ENCODE measurements around the gene TCF7L1. TPM values are rescaled to one million over a fixed set of nuclear protein-coding genes. Genes with fewer than 3 reads are reported as not detected.

Gene TCF7L1
- total RNA-seq, 4 donors from 2014 or later: 0.55 to 3.0 (median 1.8) TPM

GRCh38 chr2:85134896-85135659, 1.9 kb downstream of the TCF7L1 start:
- TF ChIP-seq CTCF (IDR thresholded peaks at IDR 0.05) (no peak), POLR2A (IDR thresholded peaks at IDR 0.05) (no peak), EP300 (IDR thresholded peaks at IDR 0.05) (no peak), POLR2AphosphoS5 (IDR thresholded peaks at IDR 0.05) (no peak)
- H3K27me3 ChIP-seq: peaks cover 17% of the 10 kb centered on the region
- H3K27ac ChIP-seq: peak overlapping the region; percentile 80
- no peaks in the 10 kb centered on the region for H3K9me3 ChIP-seq
- no peak for DNase-seq (ENCODE audit: low spot score in 2 of 2)
- peak overlapping the region; percentile 72 for H3K4me3 ChIP-seq
- H3K36me3 ChIP-seq: no peaks in the 10 kb centered on the region
- H3K4me1 ChIP-seq: peaks cover 44% of the 10 kb centered on the region
- WGBS: 44% methylated on average over 44 of the region's 46 CpGs

- DNase-seq (ENCODE audit: low spot score in 2 of 2): no peak
- no peak overlapping the region for H3K27ac ChIP-seq
- H3K4me1 ChIP-seq: peaks cover 44% of the 10 kb centered on the region
- peak overlapping the region; percentile 72 for H3K4me3 ChIP-seq
- WGBS: 87% methylated on average over 4 of the region's 4 CpGs
- no peaks in the 10 kb centered on the region for H3K9me3 ChIP-seq
- no peak for TF ChIP-seq CTCF (IDR thresholded peaks at IDR 0.05)
- TF ChIP-seq EP300 (IDR thresholded peaks at IDR 0.05): no peak
- no peak for TF ChIP-seq POLR2AphosphoS5 (IDR thresholded peaks at IDR 0.05)
- TF ChIP-seq POLR2A (IDR thresholded peaks at IDR 0.05): no peak
- H3K27me3 ChIP-seq: peaks cover 17% of the 10 kb centered on the region
- H3K36me3 ChIP-seq: no peaks in the 10 kb centered on the region
Measured at GRCh38 chr2:85135660-85135914, 2.4 kb downstream of the TCF7L1 start.

GRCh38 chr2:85137156-85137555, 4.0 kb downstream of the TCF7L1 start:
- H3K27ac ChIP-seq: no peak overlapping the region
- 90% methylated on average over 1 of the region's 1 CpG for WGBS

GRCh38 chr2:85143463-85144082, 10.4 kb downstream of the TCF7L1 start:
- no peak overlapping the region for H3K27ac ChIP-seq
- H3K9me3 ChIP-seq: no peaks in the 10 kb centered on the region
- H3K4me1 ChIP-seq: no peaks in the 10 kb centered on the region
- no peaks in the 10 kb centered on the region for H3K27me3 ChIP-seq
- no peak for DNase-seq (ENCODE audit: low spot score in 2 of 2)
- no peak overlapping the region for H3K4me3 ChIP-seq
- WGBS: 88% methylated on average over 8 of the region's 8 CpGs
- H3K36me3 ChIP-seq: no peaks in the 10 kb centered on the region
- no peak for TF ChIP-seq EP300 (IDR thresholded peaks at IDR 0.05)
- no peak for TF ChIP-seq POLR2A (IDR thresholded peaks at IDR 0.05)
- no peak for TF ChIP-seq POLR2AphosphoS5 (IDR thresholded peaks at IDR 0.05)
- no peak for TF ChIP-seq CTCF (IDR thresholded peaks at IDR 0.05)

More at GRCh38 chr2:85137156-85137555, 4.0 kb downstream of the TCF7L1 start:
- no peak for TF ChIP-seq POLR2A (IDR thresholded peaks at IDR 0.05)
- TF ChIP-seq POLR2AphosphoS5 (IDR thresholded peaks at IDR 0.05): no peak
- TF ChIP-seq CTCF (IDR thresholded peaks at IDR 0.05): no peak
- TF ChIP-seq EP300 (IDR thresholded peaks at IDR 0.05): no peak
- H3K4me1 ChIP-seq: peaks cover 35% of the 10 kb centered on the region
- no peak for DNase-seq (ENCODE audit: low spot score in 2 of 2)
- H3K9me3 ChIP-seq: no peaks in the 10 kb centered on the region
- no peaks in the 10 kb centered on the region for H3K36me3 ChIP-seq
- peaks cover 15% of the 10 kb centered on the region for H3K27me3 ChIP-seq
- H3K4me3 ChIP-seq: no peak overlapping the region

GRCh38 chr2:85145116-85145820, 12.1 kb downstream of the TCF7L1 start:
- Histone ChIP-seq H3K9me3 (no peaks in the 10 kb centered on the region), H3K4me1 (no peaks in the 10 kb centered on the region), H3K27ac (no peak overlapping the region), H3K4me3 (no peak overlapping the region), H3K36me3 (no peaks in the 10 kb centered on the region), H3K27me3 (no peaks in the 10 kb centered on the region)
- WGBS: 85% methylated on average over 3 of the region's 4 CpGs
- DNase-seq (ENCODE audit: low spot score in 2 of 2): no peak
- no peak for TF ChIP-seq POLR2A (IDR thresholded peaks at IDR 0.05)
- no peak for TF ChIP-seq POLR2AphosphoS5 (IDR thresholded peaks at IDR 0.05)
- TF ChIP-seq CTCF (IDR thresholded peaks at IDR 0.05): no peak
- no peak for TF ChIP-seq EP300 (IDR thresholded peaks at IDR 0.05)

Measured in suprapubic skin (tissue), 4 donors.